ENCODE measurements around the gene CITED4. TPM values are rescaled to one million over a fixed set of nuclear protein-coding genes. Genes with fewer than 3 reads are reported as not detected.

Gene CITED4
- total and polyA plus RNA-seq, 2 experiments from 2014 or later = 98.6 to 180 TPM

DNA sequence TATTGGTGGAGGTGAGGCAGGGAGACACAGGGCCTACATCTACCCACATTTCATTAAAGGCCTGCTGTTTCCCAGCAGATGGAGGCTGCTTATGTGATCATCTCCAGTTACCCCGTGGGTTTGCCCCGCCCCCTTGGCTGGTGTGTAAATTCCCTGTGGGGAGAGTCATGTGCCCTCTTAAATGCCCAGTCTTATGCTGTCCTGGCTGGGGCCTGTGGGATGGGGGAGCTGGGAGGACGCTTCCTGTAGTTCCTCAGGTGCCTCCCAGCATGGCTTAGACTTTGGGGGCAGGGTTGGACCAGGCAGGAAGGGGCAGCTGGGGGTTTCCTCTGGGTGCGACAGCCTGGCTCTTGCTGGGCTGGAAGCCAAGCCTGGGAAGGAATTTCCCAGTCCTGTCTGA lies 15.5 kb upstream of the CITED4 start:
- TF ChIP-seq, protein P1, sequence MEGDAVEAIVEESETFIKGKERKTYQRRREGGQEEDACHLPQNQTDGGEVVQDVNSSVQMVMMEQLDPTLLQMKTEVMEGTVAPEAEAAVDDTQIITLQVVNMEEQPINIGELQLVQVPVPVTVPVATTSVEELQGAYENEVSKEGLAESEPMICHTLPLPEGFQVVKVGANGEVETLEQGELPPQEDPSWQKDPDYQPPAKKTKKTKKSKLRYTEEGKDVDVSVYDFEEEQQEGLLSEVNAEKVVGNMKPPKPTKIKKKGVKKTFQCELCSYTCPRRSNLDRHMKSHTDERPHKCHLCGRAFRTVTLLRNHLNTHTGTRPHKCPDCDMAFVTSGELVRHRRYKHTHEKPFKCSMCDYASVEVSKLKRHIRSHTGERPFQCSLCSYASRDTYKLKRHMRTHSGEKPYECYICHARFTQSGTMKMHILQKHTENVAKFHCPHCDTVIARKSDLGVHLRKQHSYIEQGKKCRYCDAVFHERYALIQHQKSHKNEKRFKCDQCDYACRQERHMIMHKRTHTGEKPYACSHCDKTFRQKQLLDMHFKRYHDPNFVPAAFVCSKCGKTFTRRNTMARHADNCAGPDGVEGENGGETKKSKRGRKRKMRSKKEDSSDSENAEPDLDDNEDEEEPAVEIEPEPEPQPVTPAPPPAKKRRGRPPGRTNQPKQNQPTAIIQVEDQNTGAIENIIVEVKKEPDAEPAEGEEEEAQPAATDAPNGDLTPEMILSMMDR (IDR thresholded peaks at IDR 0.05; ENCODE audit: low read depth, low read length) = no peak
- no peak overlapping the region for H3K4me3 ChIP-seq
- no peaks in the 10 kb centered on the region for H3K27me3 ChIP-seq
- H3K4me1 ChIP-seq (ENCODE audit: low read depth) = no peaks in the 10 kb centered on the region
- no peaks in the 10 kb centered on the region for H3K36me3 ChIP-seq
- H3K27ac ChIP-seq = no peak overlapping the region
- peak in 1 of 2 donors; percentile 89 for DNase-seq (ENCODE audit: low read depth in 1 of 2, low spot score in 1 of 2)
- no peaks in the 10 kb centered on the region for H3K9me3 ChIP-seq (ENCODE audit: low read depth)

- DNase-seq (ENCODE audit: low read depth in 1 of 2, low spot score in 1 of 2) = no peak
- Histone ChIP-seq H3K4me1 (ENCODE audit: low read depth) (no peaks in the 10 kb centered on the region), H3K27me3 (no peaks in the 10 kb centered on the region), H3K27ac (no peak overlapping the region), H3K36me3 (no peaks in the 10 kb centered on the region), H3K9me3 (ENCODE audit: low read depth) (no peaks in the 10 kb centered on the region), H3K4me3 (no peak overlapping the region)
- TF ChIP-seq, protein P1 (IDR thresholded peaks at IDR 0.05; ENCODE audit: low read depth, low read length) = no peak
Measured at GRCh38 chr1:40876891-40877290, 14.7 kb upstream of the CITED4 start.

- Histone ChIP-seq H3K4me3 (no peak overlapping the region), H3K4me1 (ENCODE audit: low read depth) (no peaks in the 10 kb centered on the region), H3K36me3 (no peaks in the 10 kb centered on the region), H3K27me3 (no peaks in the 10 kb centered on the region), H3K9me3 (ENCODE audit: low read depth) (no peaks in the 10 kb centered on the region), H3K27ac (no peak overlapping the region)
- TF ChIP-seq, protein P1 (IDR thresholded peaks at IDR 0.05; ENCODE audit: low read depth, low read length) = no peak
- DNase-seq (ENCODE audit: low read depth in 1 of 2, low spot score in 1 of 2) = no peak
Measured at GRCh38 chr1:40876436-40876761, 14.2 kb upstream of the CITED4 start.

DNA sequence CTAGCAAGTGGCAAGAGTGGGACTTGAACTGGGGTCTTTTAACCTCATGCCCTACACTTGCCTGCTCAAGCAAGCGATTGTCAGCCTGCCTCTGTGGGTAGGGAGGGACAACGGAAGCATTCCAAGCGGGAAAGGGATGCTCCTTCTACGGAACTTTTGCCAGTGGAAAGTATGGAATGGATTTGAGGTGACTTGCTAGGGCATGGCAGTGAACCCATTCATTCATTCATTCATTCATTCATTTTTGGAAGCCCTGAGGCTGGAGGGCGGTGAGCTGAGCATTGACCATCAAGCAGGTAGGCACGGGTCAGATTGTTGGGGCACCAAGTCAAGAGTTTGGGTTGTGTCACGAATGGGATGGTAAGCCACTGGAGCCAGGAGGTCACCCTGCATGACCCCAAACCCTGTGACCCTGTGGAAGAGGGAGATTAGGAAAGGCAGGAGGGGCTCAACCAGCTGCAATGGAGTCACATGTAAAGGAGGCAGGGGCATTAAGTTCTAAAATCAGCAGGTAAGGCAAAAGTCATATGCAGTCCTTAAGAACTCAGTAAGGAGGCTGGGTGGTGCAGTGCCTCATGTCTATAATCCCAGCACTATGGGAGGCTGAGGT lies 11.8 kb upstream of the CITED4 start:
- DNase-seq (ENCODE audit: low read depth in 1 of 2, low spot score in 1 of 2) = no peak
- H3K4me3 ChIP-seq = no peak overlapping the region
- H3K27ac ChIP-seq = no peak overlapping the region
- no peaks in the 10 kb centered on the region for H3K9me3 ChIP-seq (ENCODE audit: low read depth)
- no peaks in the 10 kb centered on the region for H3K4me1 ChIP-seq (ENCODE audit: low read depth)
- no peaks in the 10 kb centered on the region for H3K36me3 ChIP-seq
- TF ChIP-seq, protein P1 (IDR thresholded peaks at IDR 0.05; ENCODE audit: low read depth, low read length) = no peak
- H3K27me3 ChIP-seq = no peaks in the 10 kb centered on the region

DNA sequence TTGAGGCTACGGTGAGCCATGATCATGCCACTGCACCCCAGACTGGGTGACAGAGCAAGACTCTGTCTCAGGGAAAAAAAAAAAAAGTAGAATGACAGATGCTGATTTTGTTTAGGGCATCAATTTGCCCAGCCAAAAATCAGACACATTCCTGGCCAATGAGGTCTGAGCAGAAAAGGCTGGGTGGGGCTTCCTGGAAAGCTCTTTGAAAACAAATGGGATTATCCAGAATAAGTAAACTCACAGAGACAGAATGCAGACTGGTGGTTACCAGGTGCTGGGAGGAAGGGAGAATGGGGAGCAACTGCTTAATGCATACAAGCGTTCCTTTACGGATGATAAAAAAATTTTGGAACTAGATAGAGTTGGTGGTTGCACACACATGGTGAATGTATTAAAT lies 10.1 kb upstream of the CITED4 start:
- TF ChIP-seq, protein P1 (IDR thresholded peaks at IDR 0.05; ENCODE audit: low read depth, low read length) = no peak
- Histone ChIP-seq H3K36me3 (no peaks in the 10 kb centered on the region), H3K4me3 (no peak overlapping the region), H3K9me3 (ENCODE audit: low read depth) (no peaks in the 10 kb centered on the region), H3K27me3 (no peaks in the 10 kb centered on the region), H3K4me1 (ENCODE audit: low read depth) (no peaks in the 10 kb centered on the region), H3K27ac (no peak overlapping the region)
- no peak for DNase-seq (ENCODE audit: low read depth in 1 of 2, low spot score in 1 of 2)
